ENCODE measurements around the gene FBLN1. TPM values are rescaled to one million over a fixed set of nuclear protein-coding genes. Genes with fewer than 3 reads are reported as not detected.

The FBLN1 gene
- total RNA-seq, 4 donors from 2014 or later: 48.6 to 92.1 (median 68.9) TPM

DNA sequence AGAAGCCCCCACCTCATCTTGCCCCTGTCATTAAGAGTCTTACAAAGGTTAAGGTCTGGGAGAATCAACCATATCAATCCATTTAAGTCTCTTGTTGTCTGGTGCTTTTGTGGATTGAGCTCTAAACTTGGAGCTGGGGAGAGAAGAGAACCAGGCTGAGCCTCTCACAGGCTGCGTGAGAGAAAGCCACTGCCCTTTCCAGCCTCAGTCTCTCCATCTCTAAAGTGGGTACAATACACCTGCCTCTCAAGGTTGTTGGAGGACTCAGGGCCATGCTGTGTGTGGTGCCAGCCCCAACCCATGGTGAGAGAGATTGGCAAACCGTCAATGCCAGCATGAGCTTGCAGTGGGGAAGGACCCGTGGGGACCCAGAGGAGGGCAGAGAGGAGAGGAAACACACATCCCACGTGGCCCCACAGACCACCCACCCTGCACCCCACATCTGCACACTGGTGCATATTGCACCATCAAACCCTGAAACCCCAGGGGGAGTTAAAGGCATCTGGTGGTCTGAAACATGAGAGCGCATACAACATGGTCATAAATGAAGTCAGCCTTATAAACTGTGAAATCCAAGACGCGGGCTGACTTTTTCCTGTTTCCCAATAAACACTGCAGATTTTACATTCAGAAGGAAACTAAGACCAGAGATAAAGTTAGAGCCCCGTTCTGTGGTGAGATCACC is 27.5 kb upstream of the FBLN1 start:
- Histone ChIP-seq H3K4me3 (no peak overlapping the region), H3K27me3 (no peaks in the 10 kb centered on the region), H3K9me3 (no peaks in the 10 kb centered on the region), H3K27ac (no peak overlapping the region), H3K36me3 (no peaks in the 10 kb centered on the region), H3K4me1 (no peaks in the 10 kb centered on the region)
- no peak for TF ChIP-seq CTCF (IDR thresholded peaks at IDR 0.05)
- no peak for TF ChIP-seq POLR2AphosphoS5 (IDR thresholded peaks at IDR 0.05)
- no peak for TF ChIP-seq POLR2A (IDR thresholded peaks at IDR 0.05)
- no peak for TF ChIP-seq EP300 (IDR thresholded peaks at IDR 0.05; ENCODE audit: low read depth)
- DNase-seq: no peak
- in situ Hi-C loops (cut with MboI; ENCODE audit: low pct_ligation_motif_present in 1 of 4, low pct_unique_long_range_greater_than_20kb in 1 of 4, low sequenced_read_pairs in 3 of 4) (no loop called here), intact Hi-C loops (cut with DNase I; ENCODE audit: low total_unique reads) (no loop called here)
- 60 to 87% methylated on average over 3 to 8 of the region's 8 CpGs for WGBS, 2 donors (ENCODE audit: low coverage in 1 of 2)

GRCh38 chr22:45475851-45476514 is 26.7 kb upstream of the FBLN1 start:
- Histone ChIP-seq H3K27me3 (no peaks in the 10 kb centered on the region), H3K4me1 (no peaks in the 10 kb centered on the region), H3K27ac (no peak overlapping the region), H3K9me3 (no peaks in the 10 kb centered on the region), H3K36me3 (no peaks in the 10 kb centered on the region), H3K4me3 (no peak overlapping the region)
- in situ Hi-C loops (cut with MboI; ENCODE audit: low pct_ligation_motif_present in 1 of 4, low pct_unique_long_range_greater_than_20kb in 1 of 4, low sequenced_read_pairs in 3 of 4) (no loop called here), intact Hi-C loops (cut with DNase I; ENCODE audit: low total_unique reads) (no loop called here)
- DNase-seq: no peak
- TF ChIP-seq POLR2A (IDR thresholded peaks at IDR 0.05) (no peak), POLR2AphosphoS5 (IDR thresholded peaks at IDR 0.05) (no peak), EP300 (IDR thresholded peaks at IDR 0.05; ENCODE audit: low read depth) (no peak), CTCF (IDR thresholded peaks at IDR 0.05) (no peak)
- 58 to 77% methylated on average over 4 to 15 of the region's 15 CpGs for WGBS, 2 donors (ENCODE audit: low coverage in 1 of 2)

DNA sequence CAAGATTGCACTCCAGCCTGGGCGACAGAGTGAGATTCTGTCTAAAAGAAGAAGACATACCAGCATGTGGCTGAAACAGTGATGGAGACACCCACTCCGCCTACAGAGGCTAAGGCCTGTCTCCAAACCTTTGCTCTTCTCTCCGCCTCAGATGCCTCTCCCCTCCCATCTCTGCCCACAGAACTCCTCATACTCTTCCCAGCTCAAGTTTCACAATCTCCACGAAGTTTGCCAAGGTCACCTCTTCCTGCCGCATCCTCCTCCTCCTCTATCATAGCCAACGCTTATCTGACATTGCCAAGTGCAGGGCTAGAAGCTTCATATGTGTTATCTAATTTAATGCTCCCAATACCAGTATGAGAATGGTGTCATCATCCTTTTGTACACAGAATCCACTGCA is 25.9 kb upstream of the FBLN1 start:
- Histone ChIP-seq H3K27ac (no peak overlapping the region), H3K4me1 (no peaks in the 10 kb centered on the region), H3K9me3 (no peaks in the 10 kb centered on the region), H3K36me3 (no peaks in the 10 kb centered on the region), H3K27me3 (no peaks in the 10 kb centered on the region), H3K4me3 (no peak overlapping the region)
- DNase-seq: no peak
- in situ Hi-C loops (cut with MboI; ENCODE audit: low pct_ligation_motif_present in 1 of 4, low pct_unique_long_range_greater_than_20kb in 1 of 4, low sequenced_read_pairs in 3 of 4): no loop called here
- intact Hi-C loops (cut with DNase I; ENCODE audit: low total_unique reads): no loop called here
- 79 to 86% methylated on average over 5 to 6 of the region's 6 CpGs for WGBS, 2 donors (ENCODE audit: low coverage in 1 of 2)
- TF ChIP-seq EP300 (IDR thresholded peaks at IDR 0.05; ENCODE audit: low read depth) (no peak), POLR2AphosphoS5 (IDR thresholded peaks at IDR 0.05) (no peak), POLR2A (IDR thresholded peaks at IDR 0.05) (no peak), CTCF (IDR thresholded peaks at IDR 0.05) (no peak)

DNA sequence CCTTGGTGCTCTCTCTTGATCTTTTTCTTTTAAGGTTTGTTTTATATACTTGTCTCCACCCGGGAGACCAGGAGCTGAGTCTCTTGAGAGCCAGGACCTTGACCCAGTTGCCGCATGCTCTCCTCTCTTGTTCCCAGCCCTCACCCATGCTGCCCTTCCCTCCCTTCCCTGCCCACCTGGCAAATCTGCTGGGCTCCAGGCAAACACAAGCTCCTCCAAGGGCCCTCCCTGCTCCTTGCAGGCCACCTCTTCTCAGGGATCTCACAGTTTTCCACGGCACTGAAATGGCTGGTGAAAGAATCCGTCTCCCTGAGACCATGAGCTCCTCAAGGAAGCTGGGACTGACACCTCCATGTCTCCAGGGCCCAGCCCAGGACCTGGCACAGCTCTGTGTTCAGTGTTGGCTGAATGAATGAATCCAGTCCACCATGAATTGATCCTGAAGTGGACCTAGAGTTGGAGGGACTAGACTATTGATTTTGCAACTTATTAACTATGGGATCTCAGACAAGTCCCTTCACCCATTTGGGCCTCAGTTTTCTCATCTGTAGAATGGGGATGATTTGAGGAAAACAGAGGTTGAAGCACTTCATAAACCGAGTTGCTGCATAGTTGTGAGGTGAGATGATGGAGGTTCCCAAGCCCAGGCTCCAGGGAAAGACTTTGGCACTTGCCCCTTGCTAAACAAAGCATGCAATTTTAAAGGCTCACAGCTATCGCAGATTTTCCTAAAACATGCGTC is 25.1 kb upstream of the FBLN1 start:
- TF ChIP-seq POLR2AphosphoS5 (IDR thresholded peaks at IDR 0.05) (no peak), POLR2A (IDR thresholded peaks at IDR 0.05) (no peak), EP300 (IDR thresholded peaks at IDR 0.05; ENCODE audit: low read depth) (no peak), CTCF (IDR thresholded peaks at IDR 0.05) (no peak)
- no peaks in the 10 kb centered on the region for H3K27me3 ChIP-seq
- intact Hi-C loops (cut with DNase I; ENCODE audit: low total_unique reads) (no loop called here), in situ Hi-C loops (cut with MboI; ENCODE audit: low pct_ligation_motif_present in 1 of 4, low pct_unique_long_range_greater_than_20kb in 1 of 4, low sequenced_read_pairs in 3 of 4) (no loop called here)
- no peak overlapping the region for H3K4me3 ChIP-seq
- no peaks in the 10 kb centered on the region for H3K36me3 ChIP-seq
- no peaks in the 10 kb centered on the region for H3K4me1 ChIP-seq
- no peak for DNase-seq
- 77 to 90% methylated on average over 3 to 7 of the region's 7 CpGs for WGBS, 2 donors (ENCODE audit: low coverage in 1 of 2)
- no peak overlapping the region for H3K27ac ChIP-seq
- H3K9me3 ChIP-seq: no peaks in the 10 kb centered on the region

All from transverse colon (tissue), 4 donors.